NCI-H2227 (cell line): ENCODE data around the gene KCNJ18.
"Not testable (repeated sequence)": the region's sequence is repeated elsewhere in the genome, so short reads cannot be mapped to it uniquely, and the experiment has no call there.

Source experiments
- DNase-seq: peaks from one replicate; lab custom pipeline; 2025; ENCODE audit not compliant: unreplicated experiment; lab: John Stamatoyannopoulos, UW

KCNJ18 gene

GRCh38 chr17:21720566-21720965 is 28.2 kb downstream of the KCNJ18 start:
- not testable (repeated sequence) for DNase-seq

DNA sequence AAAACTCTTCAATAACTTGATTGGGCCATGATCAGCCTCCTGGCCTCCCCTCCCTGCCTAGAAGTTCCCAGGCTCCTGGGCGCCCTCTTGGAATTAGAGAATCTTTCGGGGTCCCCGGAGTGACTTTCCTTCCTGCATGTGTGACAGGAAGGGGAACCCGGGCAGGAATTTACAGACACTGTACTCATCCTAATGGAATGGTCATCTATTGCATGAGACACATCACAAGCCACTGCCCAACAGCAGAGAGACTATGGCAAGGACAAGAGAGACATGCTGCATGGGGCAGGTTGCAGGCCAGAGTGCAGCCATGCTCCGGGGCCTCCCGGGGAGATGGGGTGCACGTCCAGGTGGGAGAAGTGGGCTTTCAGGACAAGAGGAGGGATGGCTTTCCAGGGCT is 29.9 kb downstream of the KCNJ18 start:
- DNase-seq: not testable (repeated sequence)

DNA sequence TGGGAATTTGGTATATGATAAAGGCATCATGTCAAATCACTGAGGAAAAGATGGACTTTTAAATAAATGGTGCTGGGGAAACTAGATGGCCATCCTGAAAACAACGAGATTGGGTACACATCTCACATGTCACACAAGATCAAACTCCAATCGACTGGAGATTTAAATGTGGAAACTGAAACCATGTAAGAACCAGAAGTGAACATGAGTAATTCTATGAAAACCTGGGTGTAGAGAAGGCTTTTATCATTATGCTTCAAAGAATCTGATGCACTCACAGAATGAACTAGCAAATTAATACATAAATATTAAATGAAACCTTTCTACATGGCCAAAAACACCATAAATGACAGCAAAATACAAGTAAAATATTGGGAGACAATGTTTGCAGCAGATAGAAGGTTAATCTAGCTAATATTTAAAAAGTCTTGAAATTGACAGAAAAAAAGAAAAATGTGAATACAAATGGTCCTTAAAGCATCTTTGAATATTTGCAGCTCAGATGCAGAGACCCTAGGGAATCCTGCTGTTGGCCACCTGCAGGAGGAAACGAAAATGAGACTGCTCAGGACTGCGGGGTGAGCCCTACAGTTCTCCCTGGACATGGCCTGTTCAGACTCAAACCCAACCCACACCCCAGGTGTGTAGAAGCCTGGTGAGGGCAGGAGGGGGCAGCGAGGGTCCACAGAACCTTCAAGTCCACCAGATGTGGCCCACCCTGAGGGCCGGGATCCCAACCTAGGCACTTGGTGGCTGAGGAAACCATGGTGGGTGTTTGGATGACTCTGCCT is 32.1 kb downstream of the KCNJ18 start:
- not testable (repeated sequence) for DNase-seq

DNA sequence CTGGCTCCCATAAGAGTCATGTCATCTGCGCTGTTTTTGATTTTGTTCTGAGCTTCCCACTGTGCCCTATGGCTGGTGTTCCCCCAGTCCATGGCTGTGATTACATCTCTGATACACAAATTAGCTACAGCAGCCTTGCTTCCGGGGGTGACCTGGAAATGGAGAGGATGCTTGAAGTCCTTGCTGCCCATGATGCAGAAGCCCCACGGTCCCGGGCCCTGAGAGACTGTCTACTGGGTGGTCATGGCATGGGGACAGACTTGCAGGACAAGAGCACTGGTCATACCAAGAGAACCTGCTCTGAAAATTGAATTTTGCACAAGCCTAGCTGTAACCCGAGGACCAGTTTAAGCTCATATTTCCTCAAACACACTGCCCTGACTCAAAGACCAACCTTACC is 38.8 kb downstream of the KCNJ18 start:
- DNase-seq: not testable (repeated sequence)

GRCh38 chr17:21733931-21734330 is 41.6 kb downstream of the KCNJ18 start:
- DNase-seq: not testable (repeated sequence)

DNA sequence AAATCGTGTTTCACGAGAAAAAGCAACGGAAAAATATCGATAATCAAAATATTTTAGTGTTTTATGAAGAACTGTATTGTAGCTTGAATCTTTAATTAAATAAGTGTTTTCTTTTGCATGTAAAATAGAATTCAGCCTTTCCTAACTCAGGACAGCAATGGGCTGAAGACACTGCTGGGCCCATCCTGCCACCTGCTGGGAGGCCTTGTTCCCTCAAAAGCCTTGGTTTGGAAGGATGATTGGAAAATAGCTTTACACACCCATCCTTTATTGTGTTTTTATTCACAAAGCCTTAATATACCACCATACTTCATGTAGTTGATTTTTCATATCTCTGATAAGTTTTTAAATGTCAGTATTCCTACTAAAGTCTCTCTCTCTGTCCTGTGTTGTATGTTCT is 43.5 kb downstream of the KCNJ18 start:
- not testable (repeated sequence) for DNase-seq

DNA sequence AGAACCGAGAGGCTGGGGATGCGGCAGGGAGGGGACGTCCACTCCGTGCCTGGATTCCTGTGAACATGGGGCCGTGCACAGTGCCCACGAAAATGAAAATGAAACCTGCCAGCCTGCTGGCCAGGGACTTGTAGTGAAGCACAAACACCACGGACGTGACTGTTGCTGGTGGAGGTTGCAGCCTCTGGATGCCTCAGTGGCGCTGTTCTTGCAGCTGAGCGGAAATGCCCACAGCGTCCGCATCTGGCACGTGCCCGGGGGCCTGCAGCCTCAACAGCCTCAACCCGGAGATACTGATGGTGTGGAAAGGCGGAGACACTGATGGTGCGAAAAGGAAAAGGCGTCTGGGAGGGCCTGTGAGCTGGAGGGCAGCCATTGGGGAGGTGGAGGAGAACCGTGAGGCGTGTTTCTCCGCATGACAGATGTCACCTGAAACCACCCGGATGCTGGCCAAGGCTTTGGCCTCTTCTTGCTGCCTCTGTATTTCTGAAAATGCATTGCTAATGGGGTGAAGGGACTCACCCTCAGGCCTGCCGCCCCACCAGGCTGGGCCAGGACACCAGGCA is 44.8 kb downstream of the KCNJ18 start:
- DNase-seq: not testable (repeated sequence)

DNA sequence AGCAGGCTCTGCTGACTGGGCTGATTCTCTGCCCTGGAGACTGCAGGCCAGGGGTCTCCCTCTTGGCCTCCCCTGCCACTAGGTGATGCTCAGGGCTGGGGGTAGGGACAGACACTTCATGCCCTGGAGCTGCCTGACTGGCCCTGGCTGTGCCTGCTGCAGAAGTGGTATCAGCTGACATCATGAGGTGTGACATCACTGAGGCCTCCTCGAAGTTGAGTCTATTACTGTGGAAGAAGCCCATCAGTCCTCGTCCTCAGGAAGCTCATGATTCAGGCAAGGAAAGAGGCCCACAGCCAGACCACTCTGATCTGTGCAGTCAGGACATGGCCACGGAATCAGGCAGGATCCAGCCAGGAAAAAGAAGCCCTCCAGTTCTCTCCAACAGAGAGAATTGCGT is 45.9 kb downstream of the KCNJ18 start:
- not testable (repeated sequence) for DNase-seq

DNA sequence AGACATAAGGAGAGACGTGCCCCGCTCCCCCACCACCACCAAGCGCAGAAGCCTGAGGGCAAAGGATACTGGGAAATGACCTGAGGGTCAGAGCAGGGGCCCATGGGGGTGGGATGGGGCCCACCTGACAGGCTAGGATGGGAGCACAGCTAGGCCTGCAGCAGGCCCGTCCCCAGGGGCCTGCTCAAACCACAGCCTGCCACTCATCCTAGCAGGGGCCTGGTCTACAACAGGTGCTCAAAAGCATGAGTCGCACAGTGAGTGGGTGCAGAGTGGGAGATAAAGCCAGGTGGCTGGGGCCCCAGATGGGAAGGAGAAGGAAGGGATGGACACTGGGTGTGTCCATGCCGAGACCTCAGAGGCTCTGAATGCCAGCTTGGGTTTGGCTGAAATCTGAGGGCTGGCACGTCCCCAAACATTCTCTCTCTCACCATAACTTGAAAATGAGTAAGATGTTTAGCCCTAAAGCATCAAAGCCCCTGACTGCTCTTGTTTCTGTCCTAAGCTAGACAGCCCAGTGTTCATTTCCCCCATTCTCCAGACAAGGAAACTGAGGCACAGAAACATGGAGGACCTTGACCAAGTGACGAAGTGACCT is 46.7 kb downstream of the KCNJ18 start:
- not testable (repeated sequence) for DNase-seq

DNA sequence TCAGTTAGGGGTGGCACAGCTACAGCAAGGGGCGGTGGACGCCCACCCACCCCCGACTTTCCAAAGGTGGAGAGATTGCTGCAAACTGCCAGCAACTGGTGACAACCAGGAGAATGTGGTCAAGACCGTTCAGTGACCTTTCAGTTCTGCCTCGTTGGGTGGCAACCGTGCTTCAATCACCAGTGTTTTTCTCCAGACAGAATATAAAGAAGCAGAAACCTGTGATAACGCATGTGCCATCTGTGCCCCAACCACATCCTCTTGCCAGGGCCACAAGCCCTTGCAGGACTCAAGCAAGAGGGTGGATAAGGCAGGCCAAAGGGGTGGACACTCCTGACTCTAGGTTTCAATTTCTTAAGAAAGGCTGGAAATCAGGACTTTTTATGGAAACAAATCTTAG is 47.2 kb downstream of the KCNJ18 start:
- DNase-seq: not testable (repeated sequence)

DNA sequence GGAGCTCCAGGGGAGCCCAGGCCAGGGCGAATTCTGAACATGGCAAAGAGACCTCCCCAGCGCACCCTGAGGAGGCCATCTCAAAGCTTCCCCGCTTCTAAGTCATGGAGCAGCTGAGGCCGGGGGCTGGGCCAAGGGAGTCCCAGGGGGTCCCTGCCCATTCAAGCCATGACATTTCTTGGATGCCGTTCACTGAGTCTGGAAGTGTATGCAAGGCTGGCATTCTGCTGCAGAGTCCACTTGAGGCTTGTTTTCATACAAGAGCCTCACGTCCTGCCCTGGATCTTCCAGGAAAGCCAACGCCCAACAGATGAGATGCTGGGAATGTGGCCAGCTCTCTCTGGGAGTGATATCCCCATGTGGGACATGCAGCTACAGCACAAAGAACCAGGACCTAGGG is 48.5 kb downstream of the KCNJ18 start:
- DNase-seq: not testable (repeated sequence)

GRCh38 chr17:21741520-21741919 is 49.2 kb downstream of the KCNJ18 start:
- not testable (repeated sequence) for DNase-seq

- DNase-seq: no peak
Measured at GRCh38 chr17:21742326-21742725, 50.0 kb downstream of the KCNJ18 start.

GRCh38 chr17:21744151-21744550 is 51.8 kb downstream of the KCNJ18 start:
- not testable (repeated sequence) for DNase-seq

DNA sequence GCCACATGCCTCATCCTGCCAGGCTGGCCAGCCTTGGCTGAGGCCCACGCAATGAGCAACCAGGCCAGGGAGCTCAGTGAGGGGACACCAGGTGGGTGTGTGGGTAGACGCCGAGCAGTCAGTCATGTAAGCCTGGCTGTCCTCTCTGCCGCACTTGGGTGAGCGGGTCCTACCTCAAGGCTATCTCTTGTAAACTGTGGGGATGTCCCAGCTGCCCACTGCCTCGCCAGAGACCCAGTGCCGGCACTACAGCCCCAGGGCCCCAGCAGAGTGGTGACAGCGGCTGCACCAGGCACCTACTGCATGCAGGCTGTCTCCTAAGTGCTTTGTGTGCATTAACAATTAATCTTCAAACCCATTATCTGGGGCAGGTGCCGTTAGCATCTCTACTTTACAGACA is 52.3 kb downstream of the KCNJ18 start:
- not testable (repeated sequence) for DNase-seq

DNA sequence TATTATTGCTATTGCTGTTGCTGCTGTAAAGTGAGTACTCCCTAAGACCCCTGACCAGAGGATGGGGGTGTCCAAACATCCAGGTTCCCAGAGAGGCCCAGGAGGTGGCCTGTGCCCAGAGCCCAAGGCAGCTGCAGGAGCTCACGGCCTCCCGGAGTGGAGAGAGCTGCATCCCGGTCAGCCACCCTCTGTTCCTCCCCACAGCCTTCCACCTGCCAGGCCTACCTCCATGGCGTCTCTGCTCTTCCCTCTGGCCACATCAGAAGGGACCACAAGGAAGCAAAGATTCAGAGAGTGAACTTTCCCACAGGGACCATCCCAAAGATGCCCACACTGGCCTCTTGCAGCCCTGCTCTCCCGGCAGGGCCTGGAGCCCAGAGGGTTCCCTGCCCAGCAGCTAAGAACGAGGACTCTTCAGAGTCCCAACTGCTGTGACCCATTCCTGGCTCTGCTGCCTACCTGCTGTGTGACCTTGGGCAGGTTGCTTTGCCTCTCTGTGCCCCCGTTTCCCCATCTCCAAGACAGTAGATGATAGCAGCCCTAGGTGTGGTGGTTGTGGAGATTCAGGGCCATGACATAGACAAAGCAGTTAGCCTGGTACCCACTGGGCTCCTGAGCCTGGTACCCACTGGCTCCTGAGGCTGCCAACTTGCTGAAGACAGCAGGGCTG is 53.2 kb downstream of the KCNJ18 start:
- DNase-seq: not testable (repeated sequence)

GRCh38 chr17:21746415-21746814 is 54.1 kb downstream of the KCNJ18 start:
- DNase-seq: not testable (repeated sequence)

DNA sequence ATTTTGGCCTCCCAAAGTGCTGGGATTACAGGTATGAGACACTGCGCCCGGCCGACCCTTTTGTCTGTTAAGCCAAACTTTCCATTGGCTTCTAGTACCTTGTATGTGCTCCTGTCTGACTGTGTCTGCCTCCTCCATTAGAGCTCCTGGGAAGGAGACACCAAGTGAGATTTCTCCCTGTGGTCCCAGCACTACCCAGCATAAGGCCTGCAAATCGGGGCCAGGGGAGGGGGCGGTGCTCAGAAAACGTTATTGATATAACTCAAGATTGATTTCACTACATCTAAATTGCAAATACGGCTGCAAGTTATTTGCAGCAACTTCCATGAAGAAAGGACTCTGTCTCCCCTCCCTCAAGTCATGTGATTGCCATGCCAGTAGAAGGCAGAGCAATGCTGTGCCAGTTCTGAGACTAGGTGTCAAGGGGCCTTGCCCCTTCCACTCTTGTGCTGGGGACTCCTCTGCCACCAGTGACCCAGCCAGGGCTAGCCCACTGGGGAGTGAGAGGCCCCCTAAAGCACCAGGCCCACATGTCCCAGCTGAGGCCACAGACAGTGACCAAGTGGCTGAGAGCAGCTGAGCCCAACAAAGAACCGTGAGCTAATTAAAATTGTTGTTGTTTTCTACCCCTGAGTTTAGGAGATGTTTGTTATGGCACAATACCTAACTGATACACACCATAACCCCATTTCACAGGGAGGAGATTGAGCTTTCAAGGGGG is 55.0 kb downstream of the KCNJ18 start:
- not testable (repeated sequence) for DNase-seq

- not testable (repeated sequence) for DNase-seq
Measured at GRCh38 chr17:21748686-21749085, 56.4 kb downstream of the KCNJ18 start.

GRCh38 chr17:21749696-21750531 is 57.6 kb downstream of the KCNJ18 start:
- not testable (repeated sequence) for DNase-seq
